Activated B cell treated with CpG ODN at 0.5 μM for 24 hours (primary cell): ENCODE data around the gene TP73. TPM values are rescaled to one million over a fixed set of nuclear protein-coding genes. Genes with fewer than 3 reads are reported as not detected.

Experiments
- ATAC-seq: fragments of 200-7000 bp; cut with Tn5 transposase; one replicate; pipeline ENCODE4 v1.10.0; 2021; ENCODE audit warnings: low read depth, mild to moderate bottlenecking, moderate library complexity
- CTCF ChIA-PET: fragments of 350-600 bp; sonication (Branson Sonifier 250); formaldehyde crosslinking; loops from one replicate; lab custom pipeline; 2021; ENCODE audit warnings: antibody characterized with exemption; lab: Charles Lee
- POLR2A ChIA-PET: fragments of 350-600 bp; sonication (Branson Sonifier 250); formaldehyde crosslinking; loops from one replicate; lab custom pipeline; 2021; ENCODE audit warnings: antibody characterized with exemption; lab: Charles Lee
- DNase-seq: peaks from one replicate; pipeline ENCODE4 v3.0.0; 2022
- H3K27ac Mint-ChIP-seq: one replicate; pipeline ENCODE4 v1.8.0; 2020; ENCODE audit warnings: mixed read lengths
- H3K27me3 Mint-ChIP-seq: one replicate; pipeline ENCODE4 v1.8.0; 2021; ENCODE audit warnings: mixed read lengths
- H3K36me3 Mint-ChIP-seq: one replicate; pipeline ENCODE4 v1.8.0; 2021; ENCODE audit warnings: low read depth, mixed read lengths
- H3K4me1 Mint-ChIP-seq: one replicate; pipeline ENCODE4 v1.8.0; 2021; ENCODE audit warnings: mixed read lengths
- H3K4me3 Mint-ChIP-seq: one replicate; pipeline ENCODE4 v1.8.0; 2020; ENCODE audit warnings: mild to moderate bottlenecking, mixed read lengths
- H3K9me3 Mint-ChIP-seq: one replicate; pipeline ENCODE4 v1.8.0; 2020; ENCODE audit warnings: mixed read lengths
- CTCF ChIP-seq: fragments of 200-600 bp; IDR thresholded peaks from one replicate; pipeline ENCODE4 v1.8.0; 2022; ENCODE audit warnings: antibody characterized with exemption, mild to moderate bottlenecking
- intact Hi-C: fragments of 100-400 bp; cut with micrococcal nuclease; formaldehyde crosslinking; loops from one replicate; pipeline ENCODE4 v1.15.1; 2024
- total RNA-seq: library from RNA; stranded (reverse); gene quantifications from 2 replicates; pipeline ENCODE4 v1.2.3, GENCODE V29; 2022

Gene TP73
- total RNA-seq, 1 donor from 2014 or later = 2.6 TPM

- no peak for DNase-seq
- no peaks in the 10 kb centered on the region for H3K36me3 Mint-ChIP-seq
- H3K27ac Mint-ChIP-seq = no peak overlapping the region
- no peak for ATAC-seq
- TF ChIP-seq CTCF = no peak
- ChIA-PET CTCF (no interaction called here), POLR2A (no interaction called here)
- H3K27me3 Mint-ChIP-seq = peaks cover 7% of the 10 kb centered on the region
- no peak overlapping the region for H3K4me3 Mint-ChIP-seq
- intact Hi-C loops = no loop called here
- H3K4me1 Mint-ChIP-seq = no peaks in the 10 kb centered on the region
- no peaks in the 10 kb centered on the region for H3K9me3 Mint-ChIP-seq
Measured at GRCh38 chr1:3604997-3605823, 47.1 kb upstream of the TP73 start.

- CTCF ChIA-PET = no interaction called here
- ATAC-seq (no peak), DNase-seq (no peak)
- intact Hi-C loops = no loop called here
- H3K36me3 Mint-ChIP-seq = no peaks in the 10 kb centered on the region
- H3K4me1 Mint-ChIP-seq = peaks cover 9% of the 10 kb centered on the region
- H3K9me3 Mint-ChIP-seq = no peaks in the 10 kb centered on the region
- POLR2A ChIA-PET = no interaction called here
- TF ChIP-seq CTCF = no peak
- H3K27me3 Mint-ChIP-seq = peaks cover 15% of the 10 kb centered on the region
- no peak overlapping the region for H3K4me3 Mint-ChIP-seq
- no peak overlapping the region for H3K27ac Mint-ChIP-seq
Measured at GRCh38 chr1:3606779-3607702, 45.3 kb upstream of the TP73 start.

- intact Hi-C loops = no loop called here
- no peak overlapping the region for H3K27ac Mint-ChIP-seq
- no peak overlapping the region for H3K4me3 Mint-ChIP-seq
- H3K27me3 Mint-ChIP-seq = peaks cover 19% of the 10 kb centered on the region
- H3K4me1 Mint-ChIP-seq = peaks cover 10% of the 10 kb centered on the region
- TF ChIP-seq CTCF = no peak
- POLR2A ChIA-PET = no interaction called here
- no peaks in the 10 kb centered on the region for H3K9me3 Mint-ChIP-seq
- no peaks in the 10 kb centered on the region for H3K36me3 Mint-ChIP-seq
- no peak for ATAC-seq
- CTCF ChIA-PET = no interaction called here
- no peak for DNase-seq
Measured at GRCh38 chr1:3607703-3608065, 44.6 kb upstream of the TP73 start.

DNA sequence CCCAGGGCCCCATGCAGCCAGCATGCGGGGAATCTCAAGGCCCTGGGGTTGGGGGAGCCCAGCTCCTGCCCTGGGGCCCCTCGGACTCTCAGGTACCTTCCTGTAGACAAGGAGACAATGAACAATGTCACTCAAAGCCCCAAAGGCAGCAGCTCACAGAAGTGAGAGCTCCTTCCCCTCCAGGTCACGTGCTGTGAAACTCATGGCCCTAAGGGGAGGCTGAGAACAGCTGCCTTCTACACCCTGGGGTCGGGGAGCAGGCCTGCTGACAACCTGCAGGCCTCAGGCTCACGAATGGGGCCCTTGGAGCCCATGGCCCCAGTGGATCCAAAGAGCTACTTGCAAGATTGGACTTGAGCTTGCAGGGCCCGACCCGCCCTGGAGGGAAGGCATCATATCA lies 44.2 kb upstream of the TP73 start:
- CTCF ChIA-PET = no interaction called here
- H3K4me3 Mint-ChIP-seq = no peak overlapping the region
- H3K27me3 Mint-ChIP-seq = peaks cover 22% of the 10 kb centered on the region
- no peak overlapping the region for H3K27ac Mint-ChIP-seq
- no peak for DNase-seq
- no peaks in the 10 kb centered on the region for H3K9me3 Mint-ChIP-seq
- POLR2A ChIA-PET = no interaction called here
- peaks cover 10% of the 10 kb centered on the region for H3K4me1 Mint-ChIP-seq
- ATAC-seq = no peak
- intact Hi-C loops = no loop called here
- no peaks in the 10 kb centered on the region for H3K36me3 Mint-ChIP-seq
- no peak for TF ChIP-seq CTCF
